Activated CD8-positive, alpha-beta memory T cell treated with anti-CD3 and anti-CD28 coated beads for 4 hours (primary cell): Measurements from ENCODE around the gene ZNF557.
"Not testable (repeated sequence)": the region's sequence is repeated elsewhere in the genome, so short reads cannot be mapped to it uniquely, and the experiment has no call there.

ENCODE experiments used
- DNase-seq, 2 donors: peaks; one replicate each; pipeline ENCODE4 v3.0.0-alpha.2; 2020; ENCODE audit warnings: low read depth in 2 of 2

The ZNF557 gene

DNA sequence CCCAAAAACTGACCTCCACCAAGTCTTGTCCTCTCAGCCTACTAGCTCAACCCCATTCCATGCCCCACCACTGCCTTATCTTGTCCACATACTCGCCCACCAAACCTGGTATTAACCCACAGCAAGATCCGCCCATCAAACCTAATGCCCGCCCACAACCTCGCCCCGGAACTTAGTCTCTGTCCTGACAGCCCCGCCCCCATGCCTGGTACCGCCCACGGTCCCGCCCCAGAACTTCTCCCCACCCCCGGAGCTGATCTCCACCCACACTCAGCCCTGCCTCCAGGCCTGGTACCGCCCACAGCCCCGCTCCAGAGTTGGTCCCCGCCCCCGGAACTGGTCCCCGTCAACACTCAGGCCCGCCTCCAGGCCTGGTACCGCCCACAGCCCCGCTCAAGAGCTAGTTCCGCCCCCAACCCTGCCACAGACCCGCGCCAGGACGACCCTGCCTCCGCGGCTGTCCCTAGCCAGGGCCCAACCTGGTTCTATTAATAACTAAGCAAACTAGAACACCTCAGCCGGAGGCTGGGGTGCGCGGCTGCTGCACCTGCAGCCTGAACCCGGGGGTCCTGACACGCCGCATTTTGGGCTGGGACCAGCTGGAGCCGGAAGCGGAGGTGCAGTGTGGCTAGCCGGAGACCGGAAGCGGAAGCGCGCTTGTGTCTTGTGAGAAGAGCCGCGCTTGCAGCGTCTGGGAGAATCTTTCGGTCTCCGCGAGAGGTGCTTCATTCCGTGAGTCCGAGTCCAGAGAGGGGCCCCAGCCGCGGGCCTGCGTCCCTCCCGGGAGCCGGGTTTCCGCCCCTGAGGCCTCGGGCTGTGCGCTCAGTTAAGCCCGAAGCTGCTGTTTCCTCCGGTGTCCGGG lies at the start of gene ZNF557:
TSS of gene ZNF557 (plus strand) at position 662 of the 862 bp plus-strand sequence. CDS start 5,372 bp downstream, outside the sequence.
- DNase-seq: peak; percentile 98 to 99

GRCh38 chr19:7021331-7021730 lies 48.2 kb upstream of the ZNF557 start, which contains the start of gene MBD3L2B:
MBD3L2B (minus strand) TSS chr19:7021431; CDS start chr19:7021397, 34 bp downstream.
- DNase-seq: not testable (repeated sequence)

- not testable (repeated sequence) for DNase-seq
These were observed 40.7 kb upstream of the ZNF557 start for GRCh38 chr19:7028790-7029189.

DNA sequence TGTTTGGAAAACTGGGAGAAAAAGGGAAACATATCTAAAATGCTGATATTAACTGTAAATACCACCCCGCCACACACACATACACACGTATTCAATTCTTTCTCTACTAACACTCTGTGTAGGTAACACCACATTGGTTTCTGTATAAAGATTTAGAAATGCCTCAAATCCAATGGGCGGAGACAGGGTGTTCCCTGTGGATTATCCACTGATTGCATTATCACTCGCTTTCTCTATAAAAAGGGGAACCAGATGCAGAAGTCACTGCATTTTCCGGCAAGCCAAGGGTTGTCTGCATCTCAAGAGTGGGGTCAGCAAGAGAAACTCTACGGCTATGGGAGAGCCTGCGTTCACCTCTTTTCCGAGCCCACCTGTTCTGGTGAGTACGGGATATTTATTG lies 39.2 kb upstream of the ZNF557 start, which contains the start of gene MBD3L5:
TSS of gene MBD3L5 (plus strand) at position 301 of the 400 bp plus-strand sequence. CDS start at position 335, 34 bp downstream.
- DNase-seq: not testable (repeated sequence)

- DNase-seq: not testable (repeated sequence)
These were observed 29.4 kb upstream of the ZNF557 start, which contains the start of gene MBD3L4 for GRCh38 chr19:7040079-7040478. MBD3L4 (minus strand) TSS chr19:7040179; CDS start chr19:7040144, 35 bp downstream.

DNA sequence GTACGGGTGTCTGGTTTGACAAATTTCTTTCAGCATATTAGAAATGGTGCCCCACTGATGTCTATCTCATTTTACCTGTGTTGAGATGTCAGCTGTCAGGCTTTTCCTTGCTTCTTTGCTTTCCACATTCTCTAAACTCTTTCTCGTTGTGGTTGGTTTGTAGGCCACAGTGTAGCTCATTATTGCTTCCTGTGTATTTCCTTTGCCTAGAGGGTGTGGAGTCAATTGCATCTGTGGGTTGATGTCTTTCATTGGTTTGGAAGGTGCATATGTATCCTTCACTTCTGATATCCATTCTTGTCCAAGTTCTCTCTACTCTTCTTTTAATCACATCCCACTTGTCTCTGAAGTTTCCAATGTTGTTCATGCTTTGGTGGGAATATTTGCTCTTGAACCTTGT lies 27.9 kb upstream of the ZNF557 start:
- not testable (repeated sequence) for DNase-seq

GRCh38 chr19:7049021-7049420 lies 20.5 kb upstream of the ZNF557 start, which contains the start of gene MBD3L2:
MBD3L2 (plus strand) TSS chr19:7049321; CDS start chr19:7049374, 53 bp downstream.
- not testable (repeated sequence) for DNase-seq

DNA sequence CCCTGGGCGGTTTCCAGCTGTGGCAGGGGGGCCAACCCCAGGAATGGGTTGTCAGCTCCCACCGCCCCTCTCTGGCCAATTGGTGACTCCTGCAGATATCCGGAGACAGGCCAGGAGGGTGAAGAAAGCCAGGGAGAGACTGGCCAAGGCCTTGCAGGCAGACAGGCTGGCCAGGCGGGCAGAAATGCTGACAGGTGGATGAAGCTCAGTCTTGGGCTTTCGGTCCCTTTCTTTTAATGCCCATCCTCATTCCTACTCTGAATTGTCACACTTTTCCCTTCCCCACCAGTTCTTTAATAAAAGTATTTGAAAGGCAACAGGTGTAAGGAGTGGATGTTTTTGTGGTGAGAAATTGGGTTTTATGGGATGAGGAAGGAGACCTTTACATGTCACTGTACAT lies 18.1 kb upstream of the ZNF557 start:
- not testable (repeated sequence) for DNase-seq

GRCh38 chr19:7052896-7053295 lies 16.6 kb upstream of the ZNF557 start:
- DNase-seq: not testable (repeated sequence)

DNA sequence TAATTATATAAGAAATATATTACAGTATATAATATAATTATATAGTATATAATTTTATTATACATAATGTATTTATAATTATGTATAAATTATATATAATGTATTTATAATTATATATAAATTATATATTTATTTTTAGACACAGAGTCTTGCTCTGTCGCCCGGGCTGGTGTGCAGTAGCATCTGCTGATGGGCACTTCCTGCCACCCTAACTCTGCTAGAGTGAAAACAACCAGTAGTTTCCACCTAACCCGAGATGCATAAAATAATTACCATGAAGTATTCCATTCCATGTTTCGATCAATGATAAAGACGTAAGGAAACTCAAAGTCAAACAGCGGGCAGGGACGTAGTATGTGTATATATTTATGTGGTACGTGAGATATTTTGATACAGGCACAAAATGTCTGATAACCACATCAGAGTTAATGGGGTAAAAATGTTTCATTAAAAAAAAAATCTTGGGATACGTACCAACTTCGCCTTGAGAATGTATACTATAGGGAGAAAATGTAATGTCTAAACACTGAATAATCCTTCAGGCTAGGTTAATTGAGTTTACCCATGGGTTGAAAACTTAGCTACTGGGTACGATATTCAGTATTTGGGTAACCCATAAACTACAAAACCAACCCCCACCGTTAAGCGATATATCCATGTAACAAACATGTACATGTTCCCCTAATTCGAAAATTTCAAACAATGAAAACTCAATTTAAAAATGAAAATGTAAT lies 14.7 kb upstream of the ZNF557 start:
- DNase-seq: not testable (repeated sequence)

DNA sequence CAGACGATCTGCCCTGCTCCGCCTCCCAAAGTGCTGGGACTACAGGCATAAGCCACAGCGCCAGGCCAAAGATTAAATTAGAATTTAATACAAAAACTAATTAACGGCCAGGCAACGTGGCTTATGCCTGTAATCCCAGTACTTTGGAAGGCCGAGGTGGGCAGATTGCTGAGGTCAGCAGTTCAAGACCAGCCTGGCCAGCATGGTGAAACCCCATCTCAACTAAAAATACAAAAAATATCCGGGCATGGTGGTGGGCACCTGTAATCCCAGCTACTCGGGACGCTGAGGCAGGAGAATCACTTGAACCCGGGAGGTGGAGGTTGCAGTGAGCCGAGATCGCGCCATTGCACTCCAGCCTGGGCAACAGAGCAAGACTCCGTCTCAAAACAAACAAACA lies 13.8 kb upstream of the ZNF557 start:
- DNase-seq: not testable (repeated sequence)

DNA sequence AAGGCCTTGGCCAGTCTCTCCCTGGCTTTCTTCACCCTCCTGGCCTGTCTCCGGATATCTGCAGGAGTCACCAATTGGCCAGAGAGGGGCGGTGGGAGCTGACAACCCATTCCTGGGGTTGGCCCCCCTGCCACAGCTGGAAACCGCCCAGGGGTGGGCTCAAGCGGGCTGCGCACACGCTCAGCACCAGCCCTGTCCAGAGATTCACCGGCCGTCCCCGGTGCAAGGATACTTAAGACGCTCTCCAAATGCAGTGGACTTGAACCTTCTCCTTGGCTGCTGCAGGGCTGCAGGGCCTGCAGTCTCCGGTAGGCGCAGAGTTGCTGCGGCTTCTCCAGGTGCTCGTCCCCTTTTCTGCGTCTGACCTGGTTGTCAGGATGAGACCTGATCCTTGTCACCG lies 13.1 kb upstream of the ZNF557 start:
- not testable (repeated sequence) for DNase-seq

- DNase-seq: not testable (repeated sequence)
These were observed 10.9 kb upstream of the ZNF557 start, which contains the start of gene MBD3L3 for GRCh38 chr19:7058576-7058975. MBD3L3 (minus strand) TSS chr19:7058676; CDS start chr19:7058605, 71 bp downstream.

DNA sequence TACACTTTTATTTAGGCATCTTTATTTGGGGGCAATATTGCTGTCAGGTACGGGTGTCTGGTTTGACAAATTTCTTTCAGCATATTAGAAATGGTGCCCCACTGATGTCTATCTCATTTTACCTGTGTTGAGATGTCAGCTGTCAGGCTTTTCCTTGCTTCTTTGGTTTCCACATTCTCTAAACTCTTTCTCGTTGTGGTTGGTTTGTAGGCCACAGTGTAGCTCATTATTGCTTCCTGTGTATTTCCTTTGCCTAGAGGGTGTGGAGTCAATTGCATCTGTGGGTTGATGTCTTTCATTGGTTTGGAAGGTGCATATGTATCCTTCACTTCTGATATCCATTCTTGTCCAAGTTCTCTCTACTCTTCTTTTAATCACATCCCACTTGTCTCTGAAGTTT lies 9.5 kb upstream of the ZNF557 start:
- not testable (repeated sequence) for DNase-seq

GRCh38 chr19:7063339-7063738 lies 6.2 kb upstream of the ZNF557 start:
- no peak for DNase-seq

DNA sequence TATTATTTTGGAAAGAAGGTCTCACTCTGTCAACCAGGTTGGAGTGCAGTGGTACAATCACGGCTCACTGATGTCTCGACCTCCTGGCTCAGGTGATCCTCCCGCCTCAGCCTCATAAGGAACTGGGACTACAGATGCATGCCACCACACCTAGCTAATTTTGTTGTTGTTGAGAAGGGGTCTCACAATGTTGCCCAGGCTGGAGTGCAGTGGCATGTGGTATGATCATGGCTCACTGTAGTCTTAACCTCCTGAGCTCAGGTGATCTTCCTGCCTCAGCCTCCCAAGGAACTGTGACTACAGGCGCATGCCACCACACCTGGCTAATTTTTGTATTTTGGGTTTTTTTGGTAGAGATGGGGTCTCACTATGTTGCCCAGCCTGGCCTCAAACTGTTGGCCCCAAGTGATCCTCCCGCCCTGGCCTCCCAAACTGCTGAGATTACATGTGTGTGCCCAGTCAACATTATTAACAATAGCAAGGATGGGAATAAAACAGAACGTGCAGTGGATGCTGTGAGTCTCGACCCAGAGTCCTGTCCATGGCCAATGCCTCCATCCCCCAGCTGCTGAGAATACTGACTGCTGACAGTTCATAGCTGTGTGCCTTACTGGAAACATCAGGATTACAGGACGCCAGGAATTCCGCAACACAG lies 5.6 kb upstream of the ZNF557 start:
- DNase-seq: no peak

DNA sequence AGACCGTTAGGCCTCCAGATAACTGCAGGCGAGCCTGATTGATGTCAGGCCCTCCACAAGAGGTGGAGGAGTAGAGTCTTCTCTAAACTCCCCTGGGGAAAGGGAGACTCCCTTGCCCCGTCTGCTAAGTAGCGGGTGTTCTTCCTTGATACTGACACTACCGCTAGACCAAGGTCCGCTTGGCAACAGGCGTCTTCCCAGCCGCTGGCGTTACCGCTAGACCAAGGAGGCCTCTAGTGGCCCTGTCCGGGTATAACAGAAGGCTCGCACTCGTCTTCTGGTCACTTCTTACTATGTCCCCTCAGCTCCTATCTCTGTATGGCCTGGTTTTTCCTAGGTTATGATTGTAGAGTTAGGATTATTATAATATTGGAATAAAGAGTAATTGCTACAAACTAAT lies 2.4 kb upstream of the ZNF557 start:
- DNase-seq: not testable (repeated sequence)

GRCh38 chr19:7067716-7068115 lies 1.8 kb upstream of the ZNF557 start:
- no peak for DNase-seq

DNA sequence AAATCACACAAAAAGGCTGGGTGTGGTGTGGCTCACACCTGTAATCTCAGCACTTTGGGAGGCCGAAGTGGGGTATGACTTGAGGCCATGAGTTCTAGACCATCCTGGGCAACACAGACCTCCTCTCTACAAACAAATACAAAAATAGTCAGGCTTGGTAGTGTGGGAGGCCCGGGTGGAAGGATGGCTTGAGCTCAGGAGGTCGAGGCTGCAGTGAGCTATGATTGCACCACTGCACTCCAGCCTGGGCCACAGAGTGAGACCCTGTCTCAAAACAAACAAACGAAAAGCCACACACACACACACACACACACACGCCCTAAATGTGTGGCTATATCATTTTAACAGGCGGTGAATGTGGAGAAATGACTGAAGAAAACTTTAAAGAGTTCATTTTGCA lies 904 bp upstream of the ZNF557 start:
- no peak for DNase-seq

DNA sequence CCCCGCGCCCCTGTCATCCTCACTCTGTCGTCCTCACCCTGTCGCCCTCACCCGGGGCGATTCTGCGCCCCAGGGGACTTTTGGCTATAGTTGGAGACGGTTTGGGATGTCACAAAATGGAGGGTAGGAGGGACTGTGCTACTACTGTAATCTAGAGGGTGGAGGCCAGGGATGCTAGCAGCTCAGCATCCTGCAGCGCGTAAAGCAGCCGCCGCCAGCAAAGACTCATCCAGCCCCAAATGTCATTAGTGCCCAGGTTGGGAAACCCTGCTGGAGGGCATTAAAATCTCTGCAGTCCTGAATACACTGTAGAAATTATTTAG lies 362 bp downstream of the ZNF557 start:
- DNase-seq: no peak

- DNase-seq: no peak
These were observed 3.0 kb downstream of the ZNF557 start for GRCh38 chr19:7072541-7072940.
